Loucy (cell line): Measurements from ENCODE around the gene CCL15.

Experiments
- H2AFZ ChIP-seq: fragments of 200-600 bp; sonication (generic); 2 replicates; pipeline ENCODE4 v1.6.0; 2016; ENCODE audit warnings: antibody characterized with exemption, mild to moderate bottlenecking, low read length, moderate library complexity
- H3F3A ChIP-seq: fragments of 200-600 bp; 2 replicates; pipeline ENCODE4 v1.6.0; 2016; ENCODE audit warnings: antibody characterized with exemption, low read depth, mild to moderate bottlenecking
- H3K27me3 ChIP-seq: fragments of 200-600 bp; sonication (generic); 2 replicates; pipeline ENCODE4 v1.6.1; 2014; ENCODE audit warnings: low read length, mild to moderate bottlenecking; ENCODE audit not compliant: insufficient read depth, poor library complexity, severe bottlenecking
- H3K36me3 ChIP-seq: fragments of 200-600 bp; sonication (generic); 2 replicates; pipeline ENCODE4 v1.6.1; 2016; ENCODE audit warnings: low read length; ENCODE audit not compliant: insufficient read depth
- H3K4me1 ChIP-seq: fragments of 200-600 bp; sonication (generic); 2 replicates; pipeline ENCODE4 v1.5.1; 2014; ENCODE audit warnings: low read length, mild to moderate bottlenecking; ENCODE audit not compliant: insufficient read depth, poor library complexity, severe bottlenecking
- H3K4me2 ChIP-seq: fragments of 200-600 bp; sonication (generic); 2 replicates; pipeline ENCODE4 v1.6.0; 2014; ENCODE audit warnings: antibody characterized with exemption, low read length, low read depth, mild to moderate bottlenecking; ENCODE audit not compliant: poor library complexity, severe bottlenecking
- H3K4me3 ChIP-seq: fragments of 200-600 bp; sonication (generic); 2 replicates; pipeline ENCODE4 v1.5.1; 2014; ENCODE audit warnings: low read length, mild to moderate bottlenecking, mixed read lengths; ENCODE audit not compliant: poor library complexity, severe bottlenecking
- H3K79me2 ChIP-seq: fragments of 200-600 bp; sonication (generic); 2 replicates; pipeline ENCODE4 v1.6.1; 2014; ENCODE audit warnings: low read length; ENCODE audit not compliant: insufficient read depth
- H3K9ac ChIP-seq: fragments of 200-600 bp; sonication (generic); 2 replicates; pipeline ENCODE4 v1.6.0; 2014; ENCODE audit warnings: mild to moderate bottlenecking, low read depth, low read length, moderate library complexity; ENCODE audit not compliant: poor library complexity, severe bottlenecking
- H3K9me2 ChIP-seq: fragments of 200-600 bp; sonication (generic); replicated peaks from 2 replicates; pipeline ENCODE4 v1.6.1; 2016; ENCODE audit warnings: low read depth, low read length, mixed read lengths
- H3K9me3 ChIP-seq: fragments of 200-600 bp; sonication (generic); 2 replicates; pipeline ENCODE4 v1.6.1; 2014; ENCODE audit warnings: mild to moderate bottlenecking, antibody characterized with exemption, low read length, low read depth; ENCODE audit not compliant: insufficient read depth
- H4K20me1 ChIP-seq: fragments of 200-600 bp; sonication (generic); 2 replicates; pipeline ENCODE4 v1.6.0; 2014; ENCODE audit warnings: antibody characterized with exemption, low read length, mild to moderate bottlenecking; ENCODE audit not compliant: insufficient read depth, poor library complexity, severe bottlenecking
- EZH2phosphoT487 ChIP-seq: fragments of 200-600 bp; IDR thresholded peaks from 2 replicates; pipeline ENCODE4 v1.6.1; 2018; ENCODE audit warnings: antibody characterized with exemption, mild to moderate bottlenecking, moderate library complexity, borderline replicate concordance
- TF ChIP-seq, protein P1 (sequence below): fragments of 200-600 bp; sonication (generic); conservative IDR thresholded peaks from 2 replicates; pipeline ENCODE4 v1.5.1; 2014; ENCODE audit warnings: mild to moderate bottlenecking, antibody characterized with exemption, low read length

The CCL15 gene

DNA sequence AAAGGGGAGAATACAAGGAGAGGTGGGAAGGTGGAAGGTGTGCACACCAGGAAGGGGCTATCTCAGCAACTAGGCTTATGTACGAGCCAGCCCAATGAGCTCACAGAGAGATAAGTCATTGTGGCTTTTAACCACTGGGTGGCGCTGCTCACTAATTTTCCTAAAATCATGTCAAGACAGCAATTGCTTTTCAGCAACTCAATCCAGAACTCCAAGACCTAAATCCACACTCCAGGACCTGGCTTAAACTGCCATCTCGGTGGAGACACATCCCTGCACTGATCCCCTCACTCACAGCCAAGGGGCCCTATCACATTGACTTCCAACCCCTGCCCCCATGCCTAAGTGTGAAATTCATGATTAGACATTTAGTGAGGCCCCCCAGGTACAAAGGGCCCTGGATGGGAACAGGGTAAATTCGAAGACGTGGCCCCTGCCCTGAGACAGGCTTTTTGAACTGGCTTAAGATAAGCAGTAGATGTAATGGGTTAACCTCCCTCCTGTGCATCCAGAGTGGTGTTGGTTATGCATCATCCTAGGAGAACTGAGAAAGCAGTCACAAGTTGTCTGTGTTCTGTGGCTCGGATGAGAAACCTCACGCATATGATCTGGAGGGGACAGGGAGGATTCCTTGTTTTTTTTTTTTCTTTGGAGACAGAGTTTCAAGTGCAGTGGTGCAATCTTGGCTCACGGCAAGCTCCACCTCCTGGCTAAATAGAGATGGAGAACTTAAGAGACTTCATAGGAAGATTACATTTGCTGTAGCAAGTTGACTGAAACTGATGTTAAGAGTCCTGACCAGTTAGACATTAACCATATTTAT, 31.6 kb downstream of the CCL15 start:
- Histone ChIP-seq H3K9ac (no peak overlapping the region), H4K20me1 (no peaks in the 10 kb centered on the region), H3K36me3 (no peaks in the 10 kb centered on the region), H3K9me2 (no peaks in the 10 kb centered on the region), H3F3A (no peaks in the 10 kb centered on the region), H3K4me2 (no peak overlapping the region), H3K79me2 (no peaks in the 10 kb centered on the region), H3K4me3 (no peak overlapping the region), H3K4me1 (no peaks in the 10 kb centered on the region), H3K9me3 (no peaks in the 10 kb centered on the region), H2AFZ (no peak overlapping the region), H3K27me3 (no peaks in the 10 kb centered on the region)
- TF ChIP-seq, protein P1, sequence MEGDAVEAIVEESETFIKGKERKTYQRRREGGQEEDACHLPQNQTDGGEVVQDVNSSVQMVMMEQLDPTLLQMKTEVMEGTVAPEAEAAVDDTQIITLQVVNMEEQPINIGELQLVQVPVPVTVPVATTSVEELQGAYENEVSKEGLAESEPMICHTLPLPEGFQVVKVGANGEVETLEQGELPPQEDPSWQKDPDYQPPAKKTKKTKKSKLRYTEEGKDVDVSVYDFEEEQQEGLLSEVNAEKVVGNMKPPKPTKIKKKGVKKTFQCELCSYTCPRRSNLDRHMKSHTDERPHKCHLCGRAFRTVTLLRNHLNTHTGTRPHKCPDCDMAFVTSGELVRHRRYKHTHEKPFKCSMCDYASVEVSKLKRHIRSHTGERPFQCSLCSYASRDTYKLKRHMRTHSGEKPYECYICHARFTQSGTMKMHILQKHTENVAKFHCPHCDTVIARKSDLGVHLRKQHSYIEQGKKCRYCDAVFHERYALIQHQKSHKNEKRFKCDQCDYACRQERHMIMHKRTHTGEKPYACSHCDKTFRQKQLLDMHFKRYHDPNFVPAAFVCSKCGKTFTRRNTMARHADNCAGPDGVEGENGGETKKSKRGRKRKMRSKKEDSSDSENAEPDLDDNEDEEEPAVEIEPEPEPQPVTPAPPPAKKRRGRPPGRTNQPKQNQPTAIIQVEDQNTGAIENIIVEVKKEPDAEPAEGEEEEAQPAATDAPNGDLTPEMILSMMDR: peak; percentile 79
- no peak for TF ChIP-seq EZH2phosphoT487

DNA sequence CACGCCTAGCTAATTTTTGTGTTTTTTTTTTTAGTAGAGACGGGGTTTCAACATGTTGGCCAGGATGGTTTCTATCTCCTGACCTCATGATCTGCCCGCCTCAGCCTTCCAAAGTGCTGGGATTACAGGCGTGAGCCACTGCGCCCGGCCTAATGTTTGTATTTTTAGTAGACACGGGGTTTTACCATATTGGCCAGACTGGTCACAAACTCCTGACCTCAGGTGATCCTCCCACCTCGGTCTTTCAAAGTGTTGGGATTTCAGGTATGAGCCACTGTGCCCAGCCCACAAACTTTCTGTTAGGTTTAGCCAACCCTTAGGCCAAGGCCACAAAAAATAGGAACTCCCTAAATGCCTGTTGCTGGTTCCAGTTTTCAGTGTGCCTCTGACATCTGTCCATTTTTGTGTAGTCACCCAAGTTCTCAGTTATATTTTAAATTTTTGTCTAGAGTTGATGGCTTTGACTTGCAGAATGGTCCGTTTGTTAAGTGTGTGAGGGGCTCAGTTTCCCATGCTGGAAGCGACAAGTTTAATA, 32.8 kb downstream of the CCL15 start:
- TF ChIP-seq EZH2phosphoT487: no peak
- TF ChIP-seq, protein P1: no peak
- Histone ChIP-seq H3K27me3 (no peaks in the 10 kb centered on the region), H3F3A (no peaks in the 10 kb centered on the region), H3K36me3 (no peaks in the 10 kb centered on the region), H2AFZ (no peak overlapping the region; the same call in 1 of the 2 replicates), H3K9me2 (no peaks in the 10 kb centered on the region), H3K9me3 (no peaks in the 10 kb centered on the region), H3K4me3 (no peak overlapping the region), H4K20me1 (no peaks in the 10 kb centered on the region), H3K4me1 (no peaks in the 10 kb centered on the region), H3K79me2 (no peaks in the 10 kb centered on the region), H3K4me2 (no peak overlapping the region), H3K9ac (no peak overlapping the region)

DNA sequence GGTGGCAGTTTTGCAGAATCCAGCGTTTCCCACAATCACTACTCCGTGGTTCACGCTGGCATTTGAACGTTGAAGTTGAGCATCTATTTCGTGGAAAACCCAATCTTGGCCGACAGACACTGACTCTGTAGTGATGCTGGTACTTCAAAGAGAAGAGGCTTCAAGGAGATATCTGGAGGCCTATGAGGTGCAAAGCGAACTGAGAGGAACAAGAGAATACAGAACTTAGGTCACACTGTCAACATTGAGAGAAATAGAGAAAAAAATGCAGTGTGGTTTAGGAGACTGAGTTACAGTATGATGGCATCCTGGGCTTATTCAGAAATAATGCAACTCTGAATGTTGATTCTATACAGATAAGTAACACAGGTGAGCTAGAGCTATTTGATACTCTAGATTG, 36.1 kb downstream of the CCL15 start:
- no peaks in the 10 kb centered on the region for H3F3A ChIP-seq
- no peaks in the 10 kb centered on the region for H3K9me2 ChIP-seq
- no peaks in the 10 kb centered on the region for H3K9me3 ChIP-seq
- H3K36me3 ChIP-seq: no peaks in the 10 kb centered on the region
- 0 out of 2 replicates have a peak overlapping the region, but pooled peaks have one; percentile 3 for H2AFZ ChIP-seq
- H3K4me1 ChIP-seq: no peaks in the 10 kb centered on the region
- H3K9ac ChIP-seq: no peak overlapping the region
- TF ChIP-seq, protein P1: no peak
- TF ChIP-seq EZH2phosphoT487: no peak
- H3K27me3 ChIP-seq: no peaks in the 10 kb centered on the region
- no peak overlapping the region for H3K4me3 ChIP-seq
- H3K79me2 ChIP-seq: no peaks in the 10 kb centered on the region
- no peaks in the 10 kb centered on the region for H4K20me1 ChIP-seq
- no peak overlapping the region for H3K4me2 ChIP-seq
